OCI-LY7 (cell line): ENCODE results near the gene KPNA1. TPM values are rescaled to one million over a fixed set of nuclear protein-coding genes. Genes with fewer than 3 reads are reported as not detected.

Experiments
- BruUV-seq: library from RNA; stranded (reverse); fragments of 400-500 nt; replicated peaks from 2 replicates; lab custom pipeline; 2021; lab: Mats Ljungman, UMichigan
- CTCF ChIA-PET: fragments of 300-600 bp; sonication (Branson Sonifier 250); formaldehyde crosslinking; loops from one replicate; lab custom pipeline; 2022; ENCODE audit warnings: antibody characterized with exemption; ENCODE audit not compliant: unreplicated experiment; lab: Charles Lee
- POLR2A ChIA-PET: fragments of 300-600 bp; sonication (Branson Sonifier 250); formaldehyde crosslinking; loops from one replicate; lab custom pipeline; 2022; ENCODE audit warnings: antibody characterized with exemption; lab: Charles Lee
- DNase-seq: peaks from one replicate; pipeline ENCODE4 v3.0.0-alpha.2; 2015; ENCODE audit warnings: low spot score
- H2AFZ ChIP-seq: fragments of 200-600 bp; sonication (generic), shearing (Covaris generic); 2 replicates; pipeline ENCODE4 v1.6.1; 2014; ENCODE audit warnings: mild to moderate bottlenecking, antibody characterized with exemption, low read length, moderate library complexity
- H3K27ac ChIP-seq: fragments of 200-600 bp; sonication (generic); 2 replicates; pipeline ENCODE4 v1.5.1; 2014; ENCODE audit warnings: mixed run types, low read depth, mild to moderate bottlenecking, moderate library complexity, low read length, inconsistent platforms; ENCODE audit not compliant: poor library complexity, severe bottlenecking
- H3K36me3 ChIP-seq: fragments of 200-600 bp; sonication (generic); 2 replicates; pipeline ENCODE4 v1.6.1; 2014; ENCODE audit warnings: mild to moderate bottlenecking, antibody characterized with exemption, low read length, moderate library complexity, mixed read lengths; ENCODE audit not compliant: insufficient read depth
- H3K4me1 ChIP-seq: fragments of 200-600 bp; sonication (generic); 2 replicates; pipeline ENCODE4 v1.5.1; 2014; ENCODE audit warnings: mild to moderate bottlenecking, low read length; ENCODE audit not compliant: insufficient read depth, poor library complexity, severe bottlenecking
- H3K4me2 ChIP-seq: fragments of 200-600 bp; sonication (generic); 2 replicates; pipeline ENCODE4 v1.6.1; 2014; ENCODE audit warnings: mild to moderate bottlenecking, low read length
- H3K4me3 ChIP-seq: fragments of 200-600 bp; sonication (generic); 2 replicates; pipeline ENCODE4 v1.5.1; 2014; ENCODE audit warnings: mild to moderate bottlenecking, low read depth, low read length; ENCODE audit not compliant: poor library complexity, severe bottlenecking
- H3K79me2 ChIP-seq: fragments of 200-600 bp; sonication (generic); 2 replicates; pipeline ENCODE4 v1.6.1; 2016; ENCODE audit warnings: low read depth, mild to moderate bottlenecking, low read length, moderate library complexity, mixed read lengths; ENCODE audit not compliant: insufficient read depth
- H3K9me2 ChIP-seq: fragments of 200-600 bp; sonication (generic); 2 replicates; pipeline ENCODE4 v1.6.1; 2016; ENCODE audit warnings: mild to moderate bottlenecking, low read length, mixed read lengths; ENCODE audit not compliant: insufficient read depth
- H3K9me3 ChIP-seq: fragments of 200-600 bp; sonication (generic); 2 replicates; pipeline ENCODE4 v1.6.1; 2014; ENCODE audit warnings: mild to moderate bottlenecking, mixed run types, low read length, mixed read lengths
- H4K20me1 ChIP-seq: fragments of 200-600 bp; sonication (generic); 2 replicates; pipeline ENCODE4 v1.6.1; 2014; ENCODE audit warnings: mild to moderate bottlenecking, antibody characterized with exemption, low read length, moderate library complexity, mixed read lengths; ENCODE audit not compliant: insufficient read depth
- EZH2phosphoT487 ChIP-seq: fragments of 200-600 bp; sonication (generic); IDR thresholded peaks from 2 replicates; pipeline ENCODE4 v1.6.1; 2018; ENCODE audit warnings: low read depth, borderline replicate concordance, mild to moderate bottlenecking, mixed run types, antibody characterized with exemption, low read length, moderate library complexity, mixed read lengths
- intact Hi-C: fragments of 100-400 bp; cut with micrococcal nuclease; formaldehyde crosslinking; loops from one replicate; pipeline ENCODE4 v1.10.0; 2022; ENCODE audit not compliant: unreplicated experiment
- total RNA-seq, 2 experiments: library from RNA; depleted of rRNA in 1 of 2; stranded (reverse); fragments of >200 nt in 1 of 2; shearing (Covaris generic) in 1 of 2; gene quantifications; 2 replicates each; pipeline ENCODE4 v1.2.3, GENCODE V29; 2014 to 2022
- TF ChIP-seq, protein P1 (sequence below): fragments of 200-600 bp; sonication (generic); conservative IDR thresholded peaks from 2 replicates; pipeline ENCODE4 v1.5.1; 2014; ENCODE audit warnings: mild to moderate bottlenecking, antibody characterized with exemption, low read length, moderate library complexity, mixed read lengths

KPNA1 gene
- total RNA-seq, 2 experiments from 2014 or later: 20.0 to 77.5 TPM

DNA sequence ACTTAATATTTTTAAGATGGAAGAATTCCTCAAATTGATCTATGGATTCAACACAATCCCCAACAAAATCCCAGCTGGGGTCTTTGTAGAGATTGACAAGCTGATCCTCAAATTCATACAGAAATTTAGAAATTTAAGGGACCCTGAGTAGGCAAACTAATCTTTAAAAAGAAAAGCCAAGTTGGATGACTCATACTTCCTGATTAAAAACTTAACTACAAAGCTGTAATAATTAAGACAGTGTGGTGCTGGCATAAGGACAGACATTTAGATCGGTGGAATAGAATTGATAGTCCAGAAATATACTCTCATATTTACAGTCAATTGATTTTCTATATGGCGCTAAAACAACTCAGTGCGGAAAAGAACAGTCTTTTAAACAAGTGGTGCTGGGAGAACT is 119.2 kb downstream of the KPNA1 start:
- no peak overlapping the region for H3K4me2 ChIP-seq
- CTCF ChIA-PET: no interaction called here
- intact Hi-C loops: no loop called here
- no peaks in the 10 kb centered on the region for H3K79me2 ChIP-seq
- H3K36me3 ChIP-seq: peaks cover 12% of the 10 kb centered on the region; the same call in 1 of the 2 replicates
- TF ChIP-seq, protein P1, sequence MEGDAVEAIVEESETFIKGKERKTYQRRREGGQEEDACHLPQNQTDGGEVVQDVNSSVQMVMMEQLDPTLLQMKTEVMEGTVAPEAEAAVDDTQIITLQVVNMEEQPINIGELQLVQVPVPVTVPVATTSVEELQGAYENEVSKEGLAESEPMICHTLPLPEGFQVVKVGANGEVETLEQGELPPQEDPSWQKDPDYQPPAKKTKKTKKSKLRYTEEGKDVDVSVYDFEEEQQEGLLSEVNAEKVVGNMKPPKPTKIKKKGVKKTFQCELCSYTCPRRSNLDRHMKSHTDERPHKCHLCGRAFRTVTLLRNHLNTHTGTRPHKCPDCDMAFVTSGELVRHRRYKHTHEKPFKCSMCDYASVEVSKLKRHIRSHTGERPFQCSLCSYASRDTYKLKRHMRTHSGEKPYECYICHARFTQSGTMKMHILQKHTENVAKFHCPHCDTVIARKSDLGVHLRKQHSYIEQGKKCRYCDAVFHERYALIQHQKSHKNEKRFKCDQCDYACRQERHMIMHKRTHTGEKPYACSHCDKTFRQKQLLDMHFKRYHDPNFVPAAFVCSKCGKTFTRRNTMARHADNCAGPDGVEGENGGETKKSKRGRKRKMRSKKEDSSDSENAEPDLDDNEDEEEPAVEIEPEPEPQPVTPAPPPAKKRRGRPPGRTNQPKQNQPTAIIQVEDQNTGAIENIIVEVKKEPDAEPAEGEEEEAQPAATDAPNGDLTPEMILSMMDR: no peak
- no peak for TF ChIP-seq EZH2phosphoT487
- DNase-seq: no peak
- H2AFZ ChIP-seq: no peak overlapping the region
- no peak overlapping the region for H3K27ac ChIP-seq
- 0 out of 2 replicates have a peak, but pooled peaks cover 5% of the 10 kb centered on the region for H4K20me1 ChIP-seq
- POLR2A ChIA-PET: interaction anchor here (1.1 kb wide), 1 partner anchor 11 kb away, joined by 5 read pairs; the partner anchor contains the start of gene FAM162A
- no TSS peak for BruUV-seq
- H3K4me3 ChIP-seq: no peak overlapping the region
- H3K9me2 ChIP-seq: no peaks in the 10 kb centered on the region
- H3K4me1 ChIP-seq: no peaks in the 10 kb centered on the region
- H3K9me3 ChIP-seq: no peaks in the 10 kb centered on the region

DNA sequence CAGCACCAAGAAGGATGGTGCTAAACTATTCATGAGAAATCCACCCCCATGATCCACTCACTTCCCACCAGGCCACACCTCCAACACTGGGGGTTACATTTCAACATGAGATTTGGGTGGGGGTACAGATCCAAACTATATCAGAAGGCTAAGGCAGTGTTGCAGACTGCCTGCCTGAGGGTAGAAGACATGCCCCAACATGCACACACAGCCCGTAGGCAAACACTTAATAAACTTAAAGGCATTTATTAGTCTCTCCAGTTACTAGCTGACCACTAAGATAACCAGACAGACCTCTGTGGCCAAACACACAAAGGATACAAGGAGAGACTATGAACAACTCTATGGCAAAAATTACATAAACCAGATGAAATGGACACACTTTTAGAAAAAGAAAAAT is 120.6 kb downstream of the KPNA1 start:
- Histone ChIP-seq H3K36me3 (peaks cover 12% of the 10 kb centered on the region; the same call in 1 of the 2 replicates), H4K20me1 (0 out of 2 replicates have a peak, but pooled peaks cover 5% of the 10 kb centered on the region), H2AFZ (no peak overlapping the region), H3K79me2 (no peaks in the 10 kb centered on the region), H3K4me2 (no peak overlapping the region), H3K4me3 (no peak overlapping the region), H3K27ac (no peak overlapping the region), H3K9me2 (no peaks in the 10 kb centered on the region), H3K9me3 (no peaks in the 10 kb centered on the region), H3K4me1 (peaks cover 1% of the 10 kb centered on the region)
- ChIA-PET POLR2A (interaction anchor here (1.4 kb wide), 1 partner anchor 10 kb away, joined by 6 read pairs; the partner anchor contains the start of gene FAM162A), CTCF (interaction anchor here (0.6 kb wide), 1 partner anchor 37 kb away, joined by 3 read pairs; no protein-coding TSS in a partner anchor)
- DNase-seq: no peak
- no TSS peak for BruUV-seq
- intact Hi-C loops: loop anchor here (5.0 kb wide), 1 partner anchor 268 kb away; no protein-coding TSS in a partner anchor
- no peak for TF ChIP-seq EZH2phosphoT487
- TF ChIP-seq, protein P1: no peak
